Osteoblast (primary cell): ENCODE results near the gene PTPRN2. TPM values are rescaled to one million over a fixed set of nuclear protein-coding genes. Genes with fewer than 3 reads are reported as not detected.

Experiments used
- DNase-seq: peaks from one replicate; pipeline ENCODE4 v3.0.0; 2011; ENCODE audit warnings: low spot score, mixed read lengths; ENCODE audit not compliant: insufficient read length; ENCODE audit errors: missing footprints
- H2AFZ ChIP-seq: 2 replicates; pipeline ENCODE4 v1.6.0; 2011; ENCODE audit warnings: mild to moderate bottlenecking, low read length
- H3K27ac ChIP-seq: 2 replicates; pipeline ENCODE4 v1.5.1; 2011; ENCODE audit warnings: mild to moderate bottlenecking, low read depth, low read length, moderate library complexity
- H3K27me3 ChIP-seq: 2 replicates; pipeline ENCODE4 v1.6.0; 2012; ENCODE audit warnings: mild to moderate bottlenecking, control low read depth, inconsistent platforms, low read length, moderate library complexity; ENCODE audit not compliant: insufficient read depth
- H3K36me3 ChIP-seq: 2 replicates; pipeline ENCODE4 v1.5.1; 2011; ENCODE audit warnings: mild to moderate bottlenecking, low read length, control low read depth, moderate library complexity; ENCODE audit not compliant: insufficient read depth
- H3K4me1 ChIP-seq: 2 replicates; pipeline ENCODE4 v1.5.1; 2011; ENCODE audit warnings: mild to moderate bottlenecking, low read length, control low read depth, moderate library complexity; ENCODE audit not compliant: insufficient read depth
- H3K4me2 ChIP-seq: 2 replicates; pipeline ENCODE4 v1.6.0; 2011; ENCODE audit warnings: mild to moderate bottlenecking, low read length; ENCODE audit not compliant: insufficient read depth
- H3K4me3 ChIP-seq: fragments of 200-600 bp; sonication (generic); 3 replicates; pipeline ENCODE4 v1.5.1; 2012; ENCODE audit warnings: mild to moderate bottlenecking, low read length, inconsistent platforms; ENCODE audit not compliant: insufficient read depth
- H3K79me2 ChIP-seq: 2 replicates; pipeline ENCODE4 v1.6.0; 2012; ENCODE audit warnings: mild to moderate bottlenecking, low read length, control low read depth, inconsistent platforms; ENCODE audit not compliant: insufficient read depth
- H3K9me3 ChIP-seq: 2 replicates; pipeline ENCODE4 v1.5.1; 2011; ENCODE audit warnings: low read depth, low read length, control low read depth
- H4K20me1 ChIP-seq: 2 replicates; pipeline ENCODE4 v1.6.0; 2012; ENCODE audit warnings: mild to moderate bottlenecking, low read length, control low read depth; ENCODE audit not compliant: insufficient read depth
- total RNA-seq: library from RNA; depleted of rRNA; stranded (reverse); fragments of >200 nt; gene quantifications from 2 replicates; pipeline ENCODE4 v1.2.3, GENCODE V29; 2012
- TF ChIP-seq, protein P1 (sequence below): IDR thresholded peaks from 2 replicates; pipeline ENCODE4 v1.5.1; 2011; ENCODE audit warnings: mild to moderate bottlenecking, low read depth, low read length, moderate library complexity; ENCODE audit errors: extremely low read depth

PTPRN2 gene
- total RNA-seq, 1 donor: 0.36 TPM

GRCh38 chr7:157892751-157893523 is 694.7 kb downstream of the PTPRN2 start:
- H3K4me1 ChIP-seq: no peaks in the 10 kb centered on the region
- no peak overlapping the region for H3K4me2 ChIP-seq
- H3K9me3 ChIP-seq: no peaks in the 10 kb centered on the region
- no peak overlapping the region for H2AFZ ChIP-seq
- TF ChIP-seq, protein P1, sequence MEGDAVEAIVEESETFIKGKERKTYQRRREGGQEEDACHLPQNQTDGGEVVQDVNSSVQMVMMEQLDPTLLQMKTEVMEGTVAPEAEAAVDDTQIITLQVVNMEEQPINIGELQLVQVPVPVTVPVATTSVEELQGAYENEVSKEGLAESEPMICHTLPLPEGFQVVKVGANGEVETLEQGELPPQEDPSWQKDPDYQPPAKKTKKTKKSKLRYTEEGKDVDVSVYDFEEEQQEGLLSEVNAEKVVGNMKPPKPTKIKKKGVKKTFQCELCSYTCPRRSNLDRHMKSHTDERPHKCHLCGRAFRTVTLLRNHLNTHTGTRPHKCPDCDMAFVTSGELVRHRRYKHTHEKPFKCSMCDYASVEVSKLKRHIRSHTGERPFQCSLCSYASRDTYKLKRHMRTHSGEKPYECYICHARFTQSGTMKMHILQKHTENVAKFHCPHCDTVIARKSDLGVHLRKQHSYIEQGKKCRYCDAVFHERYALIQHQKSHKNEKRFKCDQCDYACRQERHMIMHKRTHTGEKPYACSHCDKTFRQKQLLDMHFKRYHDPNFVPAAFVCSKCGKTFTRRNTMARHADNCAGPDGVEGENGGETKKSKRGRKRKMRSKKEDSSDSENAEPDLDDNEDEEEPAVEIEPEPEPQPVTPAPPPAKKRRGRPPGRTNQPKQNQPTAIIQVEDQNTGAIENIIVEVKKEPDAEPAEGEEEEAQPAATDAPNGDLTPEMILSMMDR: no peak
- no peaks in the 10 kb centered on the region for H4K20me1 ChIP-seq
- H3K36me3 ChIP-seq: no peaks in the 10 kb centered on the region
- H3K27me3 ChIP-seq: no peaks in the 10 kb centered on the region
- H3K4me3 ChIP-seq: no peak overlapping the region
- peak; percentile 6 for DNase-seq
- no peaks in the 10 kb centered on the region for H3K79me2 ChIP-seq
- no peak overlapping the region for H3K27ac ChIP-seq

- H3K4me1 ChIP-seq: no peaks in the 10 kb centered on the region
- no peaks in the 10 kb centered on the region for H3K79me2 ChIP-seq
- H3K4me2 ChIP-seq: no peak overlapping the region
- no peaks in the 10 kb centered on the region for H3K27me3 ChIP-seq
- H2AFZ ChIP-seq: no peak overlapping the region
- DNase-seq: no peak
- H4K20me1 ChIP-seq: no peaks in the 10 kb centered on the region
- H3K4me3 ChIP-seq: no peak overlapping the region
- TF ChIP-seq, protein P1: no peak
- no peak overlapping the region for H3K27ac ChIP-seq
- no peaks in the 10 kb centered on the region for H3K9me3 ChIP-seq
- no peaks in the 10 kb centered on the region for H3K36me3 ChIP-seq
Measured at GRCh38 chr7:157890921-157891401, 696.7 kb downstream of the PTPRN2 start.

- DNase-seq: no peak
- H3K4me3 ChIP-seq: no peak overlapping the region
- TF ChIP-seq, protein P1: no peak
Measured at GRCh38 chr7:157889480-157889879, 698.1 kb downstream of the PTPRN2 start.

GRCh38 chr7:157888579-157888978 is 699.0 kb downstream of the PTPRN2 start:
- peak; percentile 29 for DNase-seq

More at GRCh38 chr7:157889480-157889879, 698.1 kb downstream of the PTPRN2 start:
- H3K27ac ChIP-seq: no peak overlapping the region
- no peaks in the 10 kb centered on the region for H3K36me3 ChIP-seq
- H2AFZ ChIP-seq: no peak overlapping the region
- no peaks in the 10 kb centered on the region for H3K9me3 ChIP-seq
- H4K20me1 ChIP-seq: no peaks in the 10 kb centered on the region
- no peaks in the 10 kb centered on the region for H3K4me1 ChIP-seq
- no peaks in the 10 kb centered on the region for H3K79me2 ChIP-seq
- no peaks in the 10 kb centered on the region for H3K27me3 ChIP-seq
- H3K4me2 ChIP-seq: no peak overlapping the region

More at GRCh38 chr7:157888579-157888978, 699.0 kb downstream of the PTPRN2 start:
- Histone ChIP-seq H3K4me3 (no peak overlapping the region), H3K27me3 (no peaks in the 10 kb centered on the region), H3K4me1 (no peaks in the 10 kb centered on the region), H3K4me2 (no peak overlapping the region), H3K79me2 (no peaks in the 10 kb centered on the region), H3K9me3 (no peaks in the 10 kb centered on the region), H3K36me3 (no peaks in the 10 kb centered on the region), H2AFZ (no peak overlapping the region), H3K27ac (no peak overlapping the region), H4K20me1 (no peaks in the 10 kb centered on the region)
- TF ChIP-seq, protein P1: no peak
